ENCODE data around the gene CST9L. TPM values are rescaled to one million over a fixed set of nuclear protein-coding genes. Genes with fewer than 3 reads are reported as not detected.

The CST9L gene
- total and polyA plus RNA-seq, 2 experiments from 2014 or later, result not detected

GRCh38 chr20:23544133-23544532 is 24.2 kb downstream of the CST9L start:
- Histone ChIP-seq H3K9me3 (ENCODE audit: low read depth) (no peaks in the 10 kb centered on the region), H3K79me2 (no peaks in the 10 kb centered on the region), H3K27ac (no peak overlapping the region), H2AFZ (no peak overlapping the region), H3K27me3 (no peaks in the 10 kb centered on the region), H3K9me2 (replicated peaks; ENCODE audit: insufficient read depth) (no peaks in the 10 kb centered on the region), H3K4me1 (ENCODE audit: insufficient read depth) (no peaks in the 10 kb centered on the region), H3K36me3 (replicated peaks; ENCODE audit: insufficient read depth, low read depth) (no peaks in the 10 kb centered on the region), H4K20me1 (ENCODE audit: insufficient read depth, poor library complexity, severe bottlenecking) (no peaks in the 10 kb centered on the region), H3K4me3 (no peak overlapping the region), H3K4me2 (no peak overlapping the region)
- 93% methylated on average over 6 of the region's 6 CpGs for WGBS (ENCODE audit: low lambda C conversion rate, missing lambda C conversion rate)
- DNase-seq (ENCODE audit: low spot score), result no peak
- TF ChIP-seq EZH2phosphoT487 (IDR thresholded peaks at IDR 0.05; ENCODE audit: low read depth, severe bottlenecking, unreplicated experiment), result no peak
- no peak for TF ChIP-seq EZH2 (IDR thresholded peaks at IDR 0.05; ENCODE audit: borderline replicate concordance)
- TF ChIP-seq CTCF (IDR thresholded peaks at IDR 0.05; ENCODE audit: poor library complexity), result no peak

GRCh38 chr20:23542801-23543200 is 25.5 kb downstream of the CST9L start:
- H3K27me3 ChIP-seq, result no peaks in the 10 kb centered on the region
- DNase-seq (ENCODE audit: low spot score), result no peak
- H2AFZ ChIP-seq, result no peak overlapping the region
- H3K36me3 ChIP-seq (replicated peaks; ENCODE audit: insufficient read depth, low read depth), result no peaks in the 10 kb centered on the region
- H3K9me3 ChIP-seq (ENCODE audit: low read depth), result no peaks in the 10 kb centered on the region
- H3K79me2 ChIP-seq, result no peaks in the 10 kb centered on the region
- no peaks in the 10 kb centered on the region for H4K20me1 ChIP-seq (ENCODE audit: insufficient read depth, poor library complexity, severe bottlenecking)
- H3K4me3 ChIP-seq, result no peak overlapping the region
- TF ChIP-seq EZH2 (IDR thresholded peaks at IDR 0.05; ENCODE audit: borderline replicate concordance), result no peak
- no peak for TF ChIP-seq CTCF (IDR thresholded peaks at IDR 0.05; ENCODE audit: poor library complexity)
- no peak for TF ChIP-seq EZH2phosphoT487 (IDR thresholded peaks at IDR 0.05; ENCODE audit: low read depth, severe bottlenecking, unreplicated experiment)
- H3K9me2 ChIP-seq (replicated peaks; ENCODE audit: insufficient read depth), result no peaks in the 10 kb centered on the region
- H3K4me1 ChIP-seq (ENCODE audit: insufficient read depth), result no peaks in the 10 kb centered on the region
- H3K4me2 ChIP-seq, result no peak overlapping the region
- WGBS (ENCODE audit: low lambda C conversion rate, missing lambda C conversion rate), result 63% methylated on average over 5 of the region's 5 CpGs
- H3K27ac ChIP-seq, result no peak overlapping the region

GRCh38 chr20:23541776-23542175 is 26.5 kb downstream of the CST9L start:
- no peak for DNase-seq (ENCODE audit: low spot score)
- no peaks in the 10 kb centered on the region for H3K36me3 ChIP-seq (replicated peaks; ENCODE audit: insufficient read depth, low read depth)
- no peaks in the 10 kb centered on the region for H3K9me2 ChIP-seq (replicated peaks; ENCODE audit: insufficient read depth)
- no peak overlapping the region for H3K27ac ChIP-seq
- no peaks in the 10 kb centered on the region for H3K79me2 ChIP-seq
- H3K4me1 ChIP-seq (ENCODE audit: insufficient read depth), result no peaks in the 10 kb centered on the region
- 87% methylated on average over 2 of the region's 2 CpGs for WGBS (ENCODE audit: low lambda C conversion rate, missing lambda C conversion rate)
- no peak overlapping the region for H2AFZ ChIP-seq
- TF ChIP-seq EZH2phosphoT487 (IDR thresholded peaks at IDR 0.05; ENCODE audit: low read depth, severe bottlenecking, unreplicated experiment) (no peak), EZH2 (IDR thresholded peaks at IDR 0.05; ENCODE audit: borderline replicate concordance) (no peak), CTCF (IDR thresholded peaks at IDR 0.05; ENCODE audit: poor library complexity) (no peak)
- H3K4me3 ChIP-seq, result no peak overlapping the region
- no peaks in the 10 kb centered on the region for H4K20me1 ChIP-seq (ENCODE audit: insufficient read depth, poor library complexity, severe bottlenecking)
- no peak overlapping the region for H3K4me2 ChIP-seq
- H3K27me3 ChIP-seq, result no peaks in the 10 kb centered on the region
- no peaks in the 10 kb centered on the region for H3K9me3 ChIP-seq (ENCODE audit: low read depth)

- WGBS (ENCODE audit: low lambda C conversion rate, missing lambda C conversion rate), result 62% methylated on average over 1 of the region's 1 CpG
These were observed 27.0 kb downstream of the CST9L start for GRCh38 chr20:23541330-23541729.

More at GRCh38 chr20:23541330-23541729, 27.0 kb downstream of the CST9L start:
- H3K4me1 ChIP-seq (ENCODE audit: insufficient read depth), result no peaks in the 10 kb centered on the region
- H3K9me3 ChIP-seq (ENCODE audit: low read depth), result no peaks in the 10 kb centered on the region
- no peak overlapping the region for H3K4me2 ChIP-seq
- no peak for TF ChIP-seq EZH2 (IDR thresholded peaks at IDR 0.05; ENCODE audit: borderline replicate concordance)
- no peak for TF ChIP-seq CTCF (IDR thresholded peaks at IDR 0.05; ENCODE audit: poor library complexity)
- TF ChIP-seq EZH2phosphoT487 (IDR thresholded peaks at IDR 0.05; ENCODE audit: low read depth, severe bottlenecking, unreplicated experiment), result no peak
- no peaks in the 10 kb centered on the region for H3K36me3 ChIP-seq (replicated peaks; ENCODE audit: insufficient read depth, low read depth)
- peak; percentile 25 for DNase-seq (ENCODE audit: low spot score)
- no peak overlapping the region for H2AFZ ChIP-seq
- no peaks in the 10 kb centered on the region for H3K9me2 ChIP-seq (replicated peaks; ENCODE audit: insufficient read depth)
- no peaks in the 10 kb centered on the region for H4K20me1 ChIP-seq (ENCODE audit: insufficient read depth, poor library complexity, severe bottlenecking)
- no peaks in the 10 kb centered on the region for H3K79me2 ChIP-seq
- H3K27me3 ChIP-seq, result no peaks in the 10 kb centered on the region
- H3K4me3 ChIP-seq, result no peak overlapping the region
- no peak overlapping the region for H3K27ac ChIP-seq

Measured in hepatocyte (in vitro differentiated cells).